ENCODE results near the gene PARP15.
"Not testable (repeated sequence)": the region's sequence is repeated elsewhere in the genome, so short reads cannot be mapped to it uniquely, and the experiment has no call there.

PARP15 gene

DNA sequence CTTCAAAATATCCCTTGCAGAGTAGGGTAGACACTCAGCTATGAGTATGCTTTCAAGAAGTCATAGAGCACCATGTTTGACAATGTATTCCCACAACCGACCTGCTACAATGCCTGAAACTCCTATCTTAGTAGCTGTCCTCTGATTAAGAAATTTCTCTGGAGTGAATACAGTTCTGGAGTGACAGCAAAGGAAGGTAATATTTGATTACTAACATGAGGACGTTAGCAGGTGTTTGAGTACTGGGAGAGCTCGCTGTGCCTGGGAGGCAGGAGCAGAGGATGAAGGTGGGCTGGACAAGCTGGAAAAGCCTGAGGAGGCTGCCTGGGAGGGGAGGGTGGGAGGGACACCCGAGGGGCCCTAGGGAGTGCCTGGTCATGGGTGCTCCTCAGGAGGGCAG, 42.9 kb downstream of the PARP15 start:
- no peak for DNase-seq

DNA sequence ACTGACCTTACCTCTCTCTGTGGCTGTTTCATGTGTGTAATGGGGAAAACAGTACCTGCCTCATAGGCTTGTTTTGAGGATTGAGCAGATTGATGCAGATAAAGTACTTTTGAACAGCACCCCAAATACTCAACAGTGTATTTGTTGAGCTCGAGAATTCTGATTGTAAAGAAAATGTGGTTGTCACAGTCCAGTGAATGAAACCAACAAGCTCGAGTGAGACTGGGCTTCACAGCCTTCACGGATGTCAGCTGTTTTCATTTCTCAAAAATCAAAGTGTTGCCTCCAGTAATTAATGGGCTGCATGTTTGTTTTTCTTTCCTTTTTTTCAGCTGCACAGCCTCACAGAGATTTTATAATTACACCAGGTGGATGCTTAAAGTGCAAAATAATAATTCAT, 43.7 kb downstream of the PARP15 start:
- no peak for DNase-seq

DNA sequence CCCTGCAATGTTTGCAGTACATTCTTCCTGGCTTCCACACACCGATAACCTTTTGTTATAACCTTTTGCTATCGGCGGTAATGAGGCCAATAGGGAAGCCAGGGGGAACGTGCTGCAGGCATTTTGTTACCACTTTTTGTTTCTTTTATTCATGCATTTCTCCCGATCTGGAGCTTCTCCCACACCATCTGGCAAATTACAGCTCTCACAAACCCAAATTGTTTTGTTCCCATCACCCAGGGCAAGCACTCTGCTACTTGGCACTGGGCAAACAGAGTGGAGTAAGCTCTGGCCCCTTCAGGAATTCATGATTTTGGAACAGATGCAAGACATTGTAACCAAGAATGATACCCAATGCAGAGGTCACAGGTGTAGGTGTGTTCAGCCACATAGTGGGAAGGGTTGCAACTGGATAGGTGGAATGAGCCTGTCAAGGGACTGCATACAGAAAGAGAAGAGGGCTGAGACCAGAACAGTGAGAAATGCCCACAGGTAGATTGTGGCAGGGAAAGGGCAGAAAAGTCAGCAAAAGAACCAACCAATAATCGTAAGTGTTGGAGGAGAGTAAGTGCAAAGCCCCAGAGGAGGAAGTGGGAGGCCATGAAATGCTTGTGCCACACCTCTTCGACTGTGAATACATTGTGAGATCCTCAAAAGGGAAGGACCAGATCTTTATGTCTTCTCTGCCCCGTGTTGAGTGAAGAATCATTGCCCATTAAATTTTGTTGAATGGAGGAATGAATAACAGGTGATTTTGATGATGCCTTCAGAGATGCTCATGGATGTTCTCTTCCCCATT, 45.8 kb downstream of the PARP15 start:
- no peak for DNase-seq

DNA sequence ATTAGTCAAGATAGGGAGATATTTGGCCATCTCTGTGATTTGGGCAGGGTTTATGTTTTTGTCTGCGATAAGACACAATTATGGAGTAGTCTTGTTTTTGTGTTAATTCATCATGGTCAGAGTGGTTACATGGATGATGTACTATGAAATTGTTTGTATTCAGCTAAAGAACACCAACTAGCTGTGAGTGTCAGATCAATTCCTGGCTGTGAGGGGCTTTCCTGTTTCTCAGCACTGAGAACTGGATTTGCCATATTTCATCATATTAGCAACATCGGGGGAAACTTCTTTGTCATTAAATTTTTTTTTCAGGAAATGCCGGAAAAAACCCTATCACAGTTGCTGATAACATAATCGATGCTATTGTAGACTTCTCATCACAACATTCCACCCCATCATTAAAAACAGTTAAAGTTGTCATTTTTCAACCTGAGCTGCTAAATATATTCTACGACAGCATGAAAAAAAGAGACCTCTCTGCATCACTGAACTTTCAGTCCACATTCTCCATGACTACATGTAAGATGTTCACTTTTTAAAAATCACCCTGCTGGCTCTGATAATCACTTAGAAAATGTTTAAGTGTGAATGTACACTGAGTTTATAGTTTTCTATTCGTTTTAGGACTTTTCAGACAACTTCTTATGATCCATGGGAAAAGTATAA, 49.2 kb downstream of the PARP15 start:
- DNase-seq, result no peak

DNA sequence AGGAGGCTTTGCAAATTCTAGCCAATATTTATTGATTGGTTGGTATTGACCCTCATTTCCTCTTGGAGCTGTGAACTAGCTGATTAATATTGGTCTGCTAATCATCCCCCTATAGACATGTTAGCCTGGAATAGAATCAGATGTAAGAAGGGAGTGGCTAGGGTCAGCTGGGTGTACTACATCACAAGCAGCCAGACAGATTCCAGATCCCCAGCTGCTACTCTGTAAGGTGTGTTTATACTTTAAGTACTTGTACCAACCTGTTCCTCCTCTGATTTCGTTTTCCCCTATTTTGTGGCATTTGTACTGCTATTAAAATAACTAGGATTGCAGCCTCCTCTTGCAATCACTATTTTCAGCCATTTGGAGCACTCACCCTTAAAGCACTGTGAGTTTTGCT, 49.9 kb downstream of the PARP15 start:
- DNase-seq, result no peak

DNA sequence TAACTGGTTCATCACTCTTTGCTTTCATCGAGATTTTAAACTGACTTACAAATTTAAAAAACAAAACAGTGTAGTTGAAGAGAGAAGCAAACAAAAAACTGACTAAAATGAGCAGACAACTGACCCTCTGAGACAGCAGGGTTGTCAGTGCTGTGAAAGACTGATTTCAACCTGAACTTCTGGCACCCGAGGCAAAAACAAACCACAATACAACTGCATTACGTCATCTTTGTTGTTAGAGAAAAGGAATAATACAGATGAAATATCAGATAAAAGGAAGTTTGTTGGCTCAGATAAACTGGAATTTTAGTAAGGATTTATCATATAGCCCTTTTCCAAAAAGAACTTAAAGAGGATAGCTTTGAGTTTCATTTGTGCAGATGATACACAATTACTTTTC, 51.1 kb downstream of the PARP15 start:
- no peak for DNase-seq

DNA sequence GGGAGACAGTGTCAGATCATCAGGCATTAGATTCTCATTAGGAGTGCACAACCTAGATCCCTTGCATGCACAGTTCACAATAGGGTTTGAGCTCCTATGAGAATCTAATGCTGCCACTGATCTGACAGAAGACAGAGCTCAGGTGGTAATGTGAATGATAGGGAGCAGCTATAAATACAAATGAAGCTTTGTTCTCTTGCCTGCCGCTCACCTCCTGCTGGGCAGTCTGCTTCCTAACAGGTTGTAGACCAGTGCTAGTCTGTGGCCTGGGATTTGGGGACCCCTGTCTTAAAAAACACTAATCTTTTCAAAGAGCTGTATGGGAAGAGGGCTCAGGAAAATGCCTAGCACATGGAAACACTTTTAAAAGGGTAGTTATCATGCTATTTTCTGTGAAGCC, 52.3 kb downstream of the PARP15 start:
- DNase-seq, result no peak

DNA sequence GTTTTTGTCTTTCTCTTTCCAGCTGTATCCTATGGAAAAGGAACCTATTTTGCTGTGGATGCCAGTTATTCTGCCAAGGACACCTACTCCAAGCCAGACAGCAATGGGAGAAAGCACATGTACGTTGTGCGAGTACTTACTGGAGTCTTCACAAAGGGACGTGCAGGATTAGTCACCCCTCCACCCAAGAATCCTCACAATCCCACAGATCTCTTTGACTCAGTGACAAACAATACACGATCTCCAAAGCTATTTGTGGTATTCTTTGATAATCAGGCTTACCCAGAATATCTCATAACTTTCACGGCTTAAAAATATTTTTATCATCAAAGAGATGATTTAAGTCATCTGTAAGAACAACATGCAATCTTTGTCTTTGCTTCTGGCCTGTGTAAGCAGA, 58.3 kb downstream of the PARP15 start:
- no peak for DNase-seq

DNA sequence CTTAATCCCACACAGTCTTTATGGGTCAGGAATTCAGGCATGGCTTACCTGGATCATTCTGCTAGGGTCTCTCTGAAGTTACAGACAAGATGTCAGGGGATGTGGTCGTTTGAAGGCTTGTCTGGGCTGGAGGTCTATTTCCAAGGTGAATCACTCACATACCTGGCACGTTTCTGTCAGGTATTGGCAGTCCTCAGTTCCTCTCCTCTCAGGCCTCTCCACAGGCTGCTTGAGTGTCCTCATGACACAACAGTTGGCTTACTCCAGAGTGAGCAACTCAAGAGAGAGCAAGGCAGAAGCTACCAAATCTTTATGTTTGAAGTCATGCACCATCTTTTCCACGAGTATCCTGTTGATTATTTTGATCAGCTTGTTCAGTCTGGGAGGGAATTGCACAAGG, 59.2 kb downstream of the PARP15 start:
- no peak for DNase-seq

DNA sequence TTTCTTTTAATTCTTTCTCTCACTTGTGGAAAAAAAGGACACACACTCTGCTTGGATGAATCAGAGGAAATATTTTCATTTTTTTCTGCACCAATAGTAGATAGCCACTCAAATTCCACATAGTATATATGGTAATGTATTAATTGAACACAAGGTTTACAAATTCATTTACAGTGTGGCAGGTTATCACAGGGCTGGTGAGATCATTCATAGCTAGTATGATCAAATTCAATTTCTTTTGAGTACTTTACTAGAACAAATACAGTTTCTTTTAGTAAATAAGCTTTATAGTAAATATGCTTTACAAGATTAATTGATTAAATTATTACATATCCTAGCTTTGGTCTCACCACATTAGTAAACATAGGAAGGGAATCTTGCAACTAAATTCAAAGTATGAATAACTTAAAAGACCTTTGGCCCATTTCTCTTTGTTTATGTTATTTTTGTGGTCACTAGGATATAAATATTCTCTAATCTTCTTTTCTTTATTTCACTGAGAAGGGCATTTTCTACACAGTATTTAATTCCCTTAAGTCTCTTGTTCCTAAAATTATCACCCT, 63.1 kb downstream of the PARP15 start:
- no peak for DNase-seq

DNA sequence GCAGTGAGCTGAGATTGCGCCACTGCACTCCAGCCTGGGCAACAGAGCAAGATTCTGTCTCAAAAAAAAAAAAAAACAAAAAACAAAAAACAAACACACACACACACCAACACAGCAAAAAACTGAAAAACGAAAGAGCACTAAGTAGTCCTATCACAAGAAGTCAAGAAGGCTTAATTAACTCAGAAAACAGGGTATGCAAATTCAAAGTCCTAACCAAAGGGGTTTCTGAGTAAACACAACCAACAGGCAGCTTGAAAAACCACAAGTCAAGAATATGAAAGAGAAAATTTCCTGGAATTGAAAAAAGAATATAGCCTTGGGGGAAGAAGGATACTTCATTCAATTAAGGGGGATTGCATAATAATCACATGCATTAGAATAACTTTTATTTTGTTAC, 65.5 kb downstream of the PARP15 start:
- no peak for DNase-seq

DNA sequence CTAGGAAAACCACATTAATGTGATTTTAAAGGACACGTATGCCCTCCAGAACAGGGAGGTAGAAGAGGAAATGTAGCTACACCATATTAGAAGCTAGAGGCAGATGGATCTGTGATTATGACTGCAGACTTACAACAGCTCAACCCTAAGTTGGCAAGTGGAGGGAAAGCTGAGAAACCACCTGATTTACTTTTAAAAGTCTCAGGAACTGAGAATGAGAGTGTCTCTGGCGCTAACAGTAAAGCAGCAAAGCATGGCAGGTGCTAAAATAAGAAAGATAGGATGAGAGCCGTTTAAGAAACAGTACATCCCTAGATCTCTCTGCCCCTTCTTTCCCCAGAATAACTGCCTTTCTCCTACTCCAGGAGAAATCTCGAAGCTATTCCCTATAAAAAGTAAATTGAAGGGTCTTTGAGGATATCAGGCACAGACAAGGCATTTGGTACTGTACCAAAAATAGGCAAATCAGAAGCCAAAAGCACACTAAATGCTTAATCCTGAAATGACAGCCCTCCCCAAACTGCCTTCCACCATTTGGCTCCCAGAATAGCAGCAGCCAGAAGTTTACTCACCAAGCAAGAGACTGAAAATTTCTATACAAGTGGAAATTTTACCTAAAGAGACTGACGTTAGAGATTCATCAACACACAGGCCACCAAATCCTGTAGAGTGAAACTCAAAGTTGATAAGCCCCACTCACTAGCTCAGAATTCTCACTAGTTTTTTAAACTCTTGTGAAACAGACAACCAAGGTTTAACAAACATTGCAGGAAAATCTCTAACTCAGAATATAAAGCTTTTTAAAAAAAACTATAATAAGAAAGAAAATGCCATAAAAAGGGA, 68.9 kb downstream of the PARP15 start:
- DNase-seq, result no peak

DNA sequence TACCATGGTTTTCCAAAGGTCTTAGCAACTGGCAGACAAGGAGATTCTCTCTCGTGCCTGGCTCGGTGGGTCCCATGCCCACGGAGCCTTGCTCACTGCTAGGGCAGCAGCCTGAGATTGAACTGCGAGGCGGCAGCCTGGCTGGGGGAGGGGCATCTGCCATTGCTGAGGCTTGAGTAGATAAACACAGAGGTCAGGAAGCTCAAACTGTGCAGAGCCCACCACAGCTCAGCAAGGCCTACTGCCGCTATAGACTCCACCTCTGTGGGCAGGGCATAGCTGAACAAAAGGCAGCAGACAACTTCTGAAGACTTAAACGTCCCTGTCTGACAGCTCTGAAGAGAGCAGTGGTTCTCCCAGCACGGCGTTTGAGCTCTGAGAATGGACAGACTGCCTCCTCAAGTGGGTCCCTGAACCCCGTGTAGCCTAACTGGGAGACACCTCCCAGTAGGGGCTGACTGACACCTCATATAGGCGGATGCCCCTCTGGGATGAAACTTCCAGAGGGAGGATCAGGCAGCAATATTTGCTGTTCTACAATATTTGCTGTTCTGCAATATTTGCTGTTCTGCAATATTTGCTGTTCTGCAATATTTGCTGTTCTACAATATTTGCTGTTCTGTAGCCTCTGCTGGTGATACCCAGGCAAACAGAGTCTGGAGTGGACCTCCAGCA, 73.9 kb downstream of the PARP15 start:
- not testable (repeated sequence) for DNase-seq

DNA sequence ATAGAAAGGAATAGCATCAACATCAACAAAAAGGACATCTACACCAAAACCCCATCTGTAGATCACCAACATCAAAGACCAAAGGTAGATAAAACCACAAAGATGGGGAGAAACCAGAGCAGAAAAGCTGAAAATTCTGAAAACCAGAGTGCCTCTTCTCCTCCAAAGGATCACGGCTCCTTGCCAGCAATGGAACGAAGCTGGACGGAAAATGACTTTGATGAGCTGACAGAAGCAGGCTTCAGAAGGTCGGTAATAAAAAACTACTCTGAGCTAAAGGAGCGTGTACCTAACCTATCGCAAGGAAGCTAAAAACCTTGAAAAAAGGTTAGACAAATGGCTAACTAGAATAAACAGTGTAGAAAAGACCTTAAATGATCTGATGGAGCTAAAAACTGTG, 74.5 kb downstream of the PARP15 start:
- DNase-seq, result not testable (repeated sequence)

DNA sequence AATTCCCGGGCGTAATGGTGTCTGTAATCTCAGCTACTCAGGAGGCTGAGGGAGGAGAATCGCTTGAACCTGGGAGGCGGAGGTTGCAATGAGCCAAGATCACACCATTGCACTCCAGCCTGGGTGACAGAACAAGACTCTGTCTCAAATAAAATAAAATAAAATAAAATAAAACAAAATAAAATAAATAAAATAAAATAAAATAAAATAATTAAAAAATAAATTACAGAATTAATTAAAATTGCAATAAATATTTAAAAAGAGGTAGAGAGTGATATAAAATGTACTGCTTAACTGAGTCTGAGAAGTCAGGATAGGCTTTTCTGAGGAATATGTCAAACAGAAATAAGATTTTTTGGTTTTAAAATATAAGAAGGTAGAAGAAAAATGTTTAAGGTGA, 80.9 kb downstream of the PARP15 start:
- not testable (repeated sequence) for DNase-seq

DNA sequence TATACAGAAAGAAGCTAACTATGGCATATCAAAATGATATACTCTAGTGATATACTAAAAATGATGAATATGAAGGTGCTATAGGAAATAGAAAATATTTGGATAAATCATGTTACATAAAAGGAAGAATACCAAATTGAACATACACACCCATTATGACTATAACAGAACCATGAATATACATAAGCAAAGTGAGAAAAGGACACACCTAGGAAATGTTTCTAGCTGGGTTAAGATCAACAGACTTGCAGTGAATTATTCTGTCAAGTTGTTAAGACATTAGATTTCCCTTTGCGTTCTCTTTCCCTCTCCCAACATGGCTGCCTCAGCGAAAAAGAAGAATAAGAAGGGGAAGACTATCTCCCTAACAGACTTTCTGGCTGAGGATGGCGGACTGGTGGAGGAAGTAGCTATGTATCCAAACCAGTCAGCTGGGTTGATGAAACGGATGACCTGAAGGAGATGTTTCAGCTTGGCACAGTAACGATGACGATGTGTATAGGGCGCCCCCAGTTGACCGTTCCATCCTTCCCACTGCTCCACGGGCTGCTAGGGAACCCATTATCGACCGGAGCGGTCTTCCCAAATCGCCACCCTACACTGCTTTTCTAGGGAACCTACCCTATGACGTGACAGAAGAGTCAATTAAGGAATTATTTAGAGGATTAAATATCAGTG, 83.0 kb downstream of the PARP15 start:
- DNase-seq, result no peak

DNA sequence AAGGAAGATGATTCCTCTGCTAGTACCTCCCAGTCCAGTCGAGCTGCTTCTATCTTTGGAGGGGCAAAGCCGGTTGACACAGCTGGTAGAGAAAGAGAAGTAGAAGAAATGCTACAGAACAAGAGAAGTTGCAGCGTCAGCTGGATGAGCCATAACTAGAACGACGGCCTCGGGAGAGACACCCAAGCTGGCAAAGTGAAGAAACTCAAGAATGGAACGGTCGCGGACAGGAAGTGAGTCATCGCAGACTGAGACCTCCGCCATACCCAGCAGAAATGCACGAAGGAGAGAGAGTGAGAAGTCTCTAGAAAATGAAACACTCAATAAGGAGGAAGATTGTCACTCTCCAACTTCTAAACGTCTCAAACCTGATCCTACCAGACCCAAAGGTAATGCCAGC, 84.2 kb downstream of the PARP15 start:
- DNase-seq, result no peak

DNA sequence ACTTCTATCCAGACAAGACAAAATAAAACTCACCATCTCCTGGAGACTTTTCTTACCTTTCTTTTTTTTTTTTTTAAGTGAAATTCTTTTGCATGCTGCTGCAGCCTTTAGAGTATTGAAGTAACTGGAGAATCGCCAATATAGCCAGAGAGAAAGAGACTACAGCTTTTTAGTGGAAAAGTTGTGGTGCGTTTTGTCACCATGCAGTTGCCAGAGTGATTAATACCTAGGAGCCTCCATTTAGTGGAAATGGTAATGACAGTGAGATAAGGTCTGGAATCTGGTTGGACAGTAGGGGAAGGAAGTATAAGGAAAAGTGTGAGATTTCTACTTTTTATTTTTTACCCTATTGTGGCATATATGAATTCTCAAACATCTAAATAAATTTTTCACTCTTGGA, 85.1 kb downstream of the PARP15 start:
- no peak for DNase-seq

DNA sequence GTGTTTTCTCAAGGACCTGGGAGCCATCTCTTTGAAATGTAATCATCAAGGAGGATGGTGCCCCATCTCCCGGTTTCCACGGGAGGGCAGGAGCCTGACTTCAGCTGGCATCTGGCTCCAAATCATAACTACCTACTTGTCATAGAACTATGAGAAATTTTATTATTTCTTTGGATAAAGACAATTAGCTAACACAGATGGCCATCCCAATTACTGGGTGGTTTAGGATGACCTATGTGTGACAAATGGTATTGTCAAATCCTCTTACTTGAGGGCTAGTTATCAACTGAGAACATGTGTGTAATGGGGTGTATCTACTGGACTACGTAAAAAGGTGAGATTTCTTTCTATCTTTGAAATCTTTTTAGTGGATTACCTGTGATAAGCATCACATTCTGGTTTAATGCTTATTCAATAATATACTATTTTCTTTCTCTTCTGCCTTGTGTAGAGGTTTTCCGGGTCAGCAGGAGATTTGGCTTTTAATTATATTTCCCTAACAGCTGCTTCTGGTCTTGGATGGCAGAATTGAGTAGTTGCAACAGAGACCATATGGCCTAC, 87.9 kb downstream of the PARP15 start:
- DNase-seq, result no peak

DNA sequence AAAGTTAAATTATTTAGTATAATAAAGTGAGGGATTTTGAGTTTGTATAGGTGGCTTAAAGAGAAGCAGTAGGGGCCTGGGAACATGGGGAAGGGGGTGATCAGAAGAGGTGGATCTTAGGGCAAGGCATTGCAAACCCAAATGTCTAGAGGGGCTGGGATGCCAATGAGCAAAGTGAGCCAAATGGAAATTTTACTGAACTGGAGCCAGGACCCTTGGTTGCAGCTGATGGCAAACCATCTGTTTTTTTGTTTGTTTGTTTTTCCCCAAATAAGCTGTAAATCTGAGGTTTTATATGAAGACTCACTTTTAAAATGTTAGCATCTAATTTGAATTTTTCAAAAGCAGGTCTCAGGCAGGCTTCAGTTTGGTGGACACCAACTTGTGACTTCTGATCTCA, 88.4 kb downstream of the PARP15 start:
- DNase-seq, result no peak

DNA sequence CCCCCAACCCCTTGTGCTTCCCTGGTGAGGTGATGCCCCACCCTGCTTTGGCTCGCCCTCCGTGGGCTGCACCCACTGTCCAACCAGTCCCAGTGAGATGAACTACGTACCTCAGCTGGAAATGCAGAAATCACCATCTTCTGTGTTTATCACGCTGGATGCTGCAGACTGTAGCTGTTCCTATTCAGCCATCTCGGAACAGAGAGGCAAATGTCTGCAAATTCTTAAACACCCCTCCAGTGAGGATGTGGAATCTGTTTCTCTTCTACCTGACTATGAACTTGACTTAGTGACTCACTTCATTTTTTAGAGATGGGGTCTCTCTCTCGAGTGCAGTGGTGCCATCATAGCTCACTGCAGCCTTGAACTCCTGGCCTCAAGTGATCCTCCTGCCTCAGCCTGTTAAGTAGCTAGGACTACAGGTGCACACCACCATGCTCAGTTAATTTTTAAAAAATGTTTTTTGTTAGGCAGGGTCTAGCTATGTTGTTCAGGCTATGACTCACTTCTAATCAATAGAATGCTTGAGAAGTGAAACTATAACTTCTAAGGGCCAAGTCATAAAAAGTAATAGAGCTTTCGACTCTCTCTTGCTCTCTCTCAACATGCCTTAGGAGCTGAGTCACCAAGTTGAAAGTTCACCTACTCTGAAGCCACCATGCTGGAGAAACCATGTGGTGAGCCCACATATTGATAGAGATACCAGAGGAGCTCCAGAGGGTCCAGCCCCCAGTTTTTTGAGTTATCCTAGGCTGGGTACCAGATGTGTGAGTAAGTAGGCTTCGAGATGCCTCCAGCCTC, 91.7 kb downstream of the PARP15 start:
- DNase-seq, result no peak
